GM19324 (cell line): ENCODE data around the gene CALCB.

Source experiments
- ATAC-seq: cut with Tn5 transposase; IDR thresholded peaks from one replicate; pipeline ENCODE4 v1.9.1; 2021; ENCODE audit warnings: mild to moderate bottlenecking, moderate library complexity; ENCODE audit not compliant: unreplicated experiment, low FRiP score

The CALCB gene

DNA sequence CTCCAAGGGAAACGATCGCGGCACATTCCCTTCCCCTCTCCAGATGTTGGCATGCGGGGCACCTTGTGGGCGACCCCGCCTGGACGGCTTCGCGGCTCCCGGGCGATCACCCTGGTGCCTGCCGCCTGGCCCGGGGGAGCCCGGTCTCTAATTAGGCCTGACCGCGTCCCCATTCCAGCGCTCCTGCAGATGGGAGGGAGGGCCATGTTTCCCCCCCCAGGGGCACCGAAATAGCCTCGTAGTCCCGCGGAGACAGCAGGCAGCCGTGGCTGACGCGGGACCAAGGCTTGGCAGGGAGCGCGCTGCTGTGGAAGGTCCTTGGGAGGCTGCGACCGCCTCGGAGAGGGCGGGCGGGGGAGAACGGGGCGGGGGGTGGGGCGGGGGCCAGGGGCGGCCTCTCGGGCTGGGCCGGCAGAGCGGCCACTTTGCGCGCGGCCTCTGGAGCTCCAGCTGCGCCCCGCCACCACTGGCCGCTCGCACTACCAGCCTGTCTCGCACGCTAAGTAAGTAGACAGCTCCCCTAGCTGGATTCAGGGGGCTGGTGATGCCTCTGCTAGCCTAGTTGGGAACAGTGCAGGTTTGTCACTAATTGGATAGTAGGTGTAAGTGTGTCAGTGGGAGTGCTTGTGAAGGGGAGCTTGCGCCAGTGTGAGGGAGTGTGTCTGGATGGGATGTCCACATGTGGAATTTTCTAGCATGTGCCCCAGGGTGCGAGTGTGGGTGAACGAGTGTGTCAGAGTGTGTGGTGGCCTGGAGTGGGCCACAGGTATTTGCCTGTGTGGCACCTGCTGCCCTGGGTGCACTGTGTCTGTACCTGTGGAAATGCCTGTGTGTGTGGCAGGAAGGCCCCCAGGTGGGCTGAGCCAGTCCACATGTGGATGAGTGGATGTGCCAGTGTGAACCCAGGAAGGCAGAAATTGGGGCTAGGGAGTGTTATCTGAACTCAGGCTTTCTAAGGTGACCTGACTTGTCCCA, 41.4 kb downstream of the CALCB start, which contains the start of gene INSC:
Gene INSC (plus strand): TSS at position 423 of the 975 bp plus-strand sequence. CDS start 34,252 bp downstream, outside the sequence.
- ATAC-seq: no peak

- ATAC-seq: no peak
These were observed 42.3 kb downstream of the CALCB start for GRCh38 chr11:15115686-15116085.

- no peak for ATAC-seq
These were observed 44.4 kb downstream of the CALCB start for GRCh38 chr11:15117751-15118150.

DNA sequence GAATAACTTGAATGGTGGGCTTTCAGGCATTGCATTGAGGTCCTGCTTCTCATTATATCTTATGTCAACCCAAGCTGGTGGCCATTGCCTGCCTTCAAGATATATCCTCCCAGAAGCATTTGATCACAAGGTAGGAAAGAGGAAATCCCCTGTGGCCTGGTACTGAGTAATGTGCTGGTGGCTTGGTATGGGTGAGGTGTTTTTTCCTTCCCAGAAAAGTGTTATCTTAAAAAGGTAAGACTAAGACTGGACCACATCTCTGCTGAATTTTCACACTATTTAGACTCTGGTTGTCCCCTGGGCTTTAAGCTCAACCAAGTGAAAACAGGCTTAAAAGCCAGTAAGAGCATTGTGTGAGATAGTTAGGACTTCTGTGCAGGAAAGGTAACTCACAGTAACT, 45.0 kb downstream of the CALCB start:
- no peak for ATAC-seq

DNA sequence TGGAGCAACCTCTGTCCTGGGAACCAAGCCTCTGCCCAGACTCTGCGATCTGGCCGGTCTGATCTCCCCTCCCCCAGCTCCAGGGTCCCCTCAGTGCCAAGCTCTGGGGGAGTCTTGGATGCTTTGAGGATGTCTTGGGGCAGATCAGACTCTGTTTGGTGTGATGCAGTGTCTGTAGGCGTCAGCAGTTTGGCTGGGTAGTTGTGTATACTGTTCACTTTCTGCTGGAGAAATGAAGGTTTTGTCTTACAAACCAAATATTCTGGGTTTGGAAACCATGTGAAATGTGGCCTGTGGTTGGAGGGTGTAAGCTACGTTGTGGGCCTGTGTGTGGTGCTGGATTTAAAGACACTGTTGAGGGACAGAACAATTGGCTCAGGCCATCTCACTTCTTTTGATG, 46.0 kb downstream of the CALCB start:
- no peak for ATAC-seq

DNA sequence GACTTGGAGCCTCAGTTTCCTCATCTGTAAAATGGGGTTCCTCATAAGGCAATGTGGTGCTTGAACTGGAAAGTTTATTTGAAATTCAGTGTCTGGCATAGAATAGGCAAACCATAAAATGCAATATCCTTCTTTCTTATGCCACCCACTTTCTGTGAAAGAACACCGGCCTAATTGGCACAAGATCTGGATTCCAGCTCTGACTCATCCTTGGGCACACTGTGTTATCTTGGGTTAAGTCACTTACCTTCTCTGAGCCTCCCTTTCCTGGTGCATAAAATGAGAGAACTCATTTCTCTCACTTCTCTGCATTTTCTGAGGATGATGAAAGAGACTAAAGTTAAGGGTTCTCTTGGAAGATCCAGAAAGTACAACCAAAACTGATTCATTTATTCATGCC, 46.4 kb downstream of the CALCB start:
- no peak for ATAC-seq

GRCh38 chr11:15123849-15124248, 50.5 kb downstream of the CALCB start:
- no peak for ATAC-seq

- ATAC-seq: no peak
These were observed 51.1 kb downstream of the CALCB start for GRCh38 chr11:15124528-15124927.

DNA sequence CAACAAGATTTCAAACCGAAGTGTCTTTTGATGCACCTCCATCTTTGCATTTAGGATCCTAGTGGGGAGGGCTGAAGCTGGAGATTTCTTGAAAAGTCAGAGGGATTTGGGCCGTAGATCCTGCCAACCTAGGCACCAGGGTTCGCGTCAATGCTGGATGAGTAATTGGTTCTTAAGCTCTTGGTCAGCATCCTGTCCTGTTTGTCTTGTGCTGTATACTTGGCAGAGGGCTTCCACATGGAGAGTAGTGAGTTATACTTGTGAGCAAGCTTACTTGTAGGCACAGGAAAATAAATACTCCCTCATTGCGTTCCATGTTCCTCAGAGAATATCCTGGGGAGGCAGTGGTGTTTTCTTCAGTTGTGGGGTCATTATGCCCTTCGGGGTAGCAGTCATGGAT, 53.9 kb downstream of the CALCB start:
- no peak for ATAC-seq
